A549 treated with CpdA at 1 μM for 4 hours (cell line): ENCODE measurements around the gene CDC42EP5. TPM values are rescaled to one million over a fixed set of nuclear protein-coding genes. Genes with fewer than 3 reads are reported as not detected.

Source experiments
- total RNA-seq: library from RNA; stranded (reverse); fragments of 200-300 nt; extraction: Qiagen RNA extraction; gene quantifications from 5 replicates; pipeline ENCODE4 v1.2.3, GENCODE V29; 2022; ENCODE audit warnings: low read depth

The CDC42EP5 gene
- not detected in 5 replicates for total RNA-seq

GRCh38 chr19:54473071-54473891 is at the start of gene CDC42EP5:
CDC42EP5 (minus strand) TSS chr19:54473296; CDS start chr19:54465547, 7,749 bp downstream.

GRCh38 chr19:54502518-54503048 is 29.5 kb upstream of the CDC42EP5 start, which contains the start of gene LAIR2:
LAIR2 (plus strand) TSS chr19:54502831; CDS start chr19:54502919, 88 bp downstream.

GRCh38 chr19:54463531-54464043 is 9.5 kb downstream of the CDC42EP5 start, which contains the start of gene LENG9:
LENG9 (minus strand) TSS chr19:54463778; CDS start chr19:54463526, 252 bp downstream.

GRCh38 chr19:54448774-54449700 is 24.1 kb downstream of the CDC42EP5 start, which contains the start of gene LENG8:
LENG8 (plus strand) TSS chr19:54449199; CDS start chr19:54451345, 2,146 bp downstream.

GRCh38 chr19:54415208-54415900 is 57.7 kb downstream of the CDC42EP5 start, which contains the start of gene TTYH1:
TTYH1 (plus strand) TSS chr19:54415464; CDS start chr19:54415553, 89 bp downstream.

Other genes with a start within 250 kb of the CDC42EP5 start
- gene LILRA6, start 230.5 kb downstream of the CDC42EP5 start, total RNA-seq = 0.03 to 0.07 TPM in 2 of 5 replicates, not detected in the others
- 0.03 to 0.06 TPM in 2 of 5 replicates, not detected in the others for gene LILRB5, start 216.0 kb downstream of the CDC42EP5 start, total RNA-seq
- 0.14 TPM in 1 of 5 replicates, not detected in the others for gene LILRB2, start 192.2 kb downstream of the CDC42EP5 start, total RNA-seq
- gene LILRA5, start 160.1 kb downstream of the CDC42EP5 start, total RNA-seq = not detected in 5 replicates
- not detected in 5 replicates for gene LILRA4, start 134.1 kb downstream of the CDC42EP5 start, total RNA-seq
- 0.08 to 0.12 TPM in 2 of 5 replicates, not detected in the others for gene LAIR1, start 108.4 kb downstream of the CDC42EP5 start, total RNA-seq
- gene TTYH1, start 57.8 kb downstream of the CDC42EP5 start, total RNA-seq = 0.10 TPM in 1 of 5 replicates, not detected in the others
- 85.8 to 138 TPM (median 96.4 TPM) in 5 replicates for gene LENG8, start 24.1 kb downstream of the CDC42EP5 start, total RNA-seq
- gene LENG9, start 9.5 kb downstream of the CDC42EP5 start, total RNA-seq = 4.6 to 7.5 TPM (median 6.5 TPM) in 5 replicates
- not detected in 5 replicates for gene LAIR2, start 29.5 kb upstream of the CDC42EP5 start, total RNA-seq
- gene LILRA2, start 100.5 kb upstream of the CDC42EP5 start, total RNA-seq = not detected in 5 replicates
- not detected in 5 replicates for gene LILRA1, start 120.3 kb upstream of the CDC42EP5 start, total RNA-seq
- 0.02 TPM in 1 of 5 replicates, not detected in the others for gene LILRB1, start 157.2 kb upstream of the CDC42EP5 start, total RNA-seq
- 0.07 TPM in 1 of 5 replicates, not detected in the others for gene LILRB4, start 189.7 kb upstream of the CDC42EP5 start, total RNA-seq